ENCODE results near the gene TSPO2.

- no peak for TF ChIP-seq CTCF (IDR thresholded peaks at IDR 0.05)
- no peak for TF ChIP-seq POLR2A (IDR thresholded peaks at IDR 0.05)
Measured at GRCh38 chr6:41043151-41043550, 884 bp downstream of the TSPO2 start.

All from ovary (tissue), 3 donors.